Gastrocnemius medialis (tissue), 4 donors: Measurements from ENCODE around the gene ARMCX1. TPM values are rescaled to one million over a fixed set of nuclear protein-coding genes. Genes with fewer than 3 reads are reported as not detected.
"Not testable (repeated sequence)": the region's sequence is repeated elsewhere in the genome, so short reads cannot be mapped to it uniquely, and the experiment has no call there.

Source experiments
- ATAC-seq, 2 donors: fragments of 150-250 bp; one replicate each; pipeline ENCODE4 v1.9.1; 2016
- DNase-seq, 2 donors: peaks; one replicate each; pipeline ENCODE4 v3.0.0-alpha.2; 2019
- H3K27ac ChIP-seq, 4 donors: fragments of 200-600 bp; sonication (generic); 1 replicate in 1 of 4; 2 replicates in 3 of 4; pipeline ENCODE4 v1.5.1; 2016 to 2018; ENCODE audit warnings: mild to moderate bottlenecking in 2 of 4, moderate library complexity in 1 of 4
- H3K27me3 ChIP-seq, 3 donors: fragments of 200-600 bp; sonication (generic) in 2 of 3; 1 replicate in 1 of 3; 2 replicates in 2 of 3; pipeline versions ENCODE4 v1.5.1 to v1.6.0; 2016 to 2019; ENCODE audit warnings: mild to moderate bottlenecking in 1 of 3, moderate library complexity in 1 of 3
- H3K36me3 ChIP-seq, 2 donors: fragments of 200-600 bp; sonication (generic) in 1 of 2; one replicate each; pipeline ENCODE4 v1.5.1; 2017 to 2018
- H3K4me1 ChIP-seq, 2 donors: fragments of 200-600 bp; sonication (generic) in 1 of 2; one replicate each; pipeline ENCODE4 v1.5.1; 2016 to 2017; ENCODE audit warnings: mild to moderate bottlenecking in 2 of 2
- H3K4me3 ChIP-seq, 4 donors: fragments of 200-600 bp; sonication (generic) in 3 of 4; 1 replicate in 1 of 4; 2 replicates in 3 of 4; pipeline ENCODE4 v1.5.1; 2016 to 2019; ENCODE audit warnings: mild to moderate bottlenecking in 2 of 4
- H3K9me3 ChIP-seq, 3 donors: fragments of 200-600 bp; sonication (generic) in 2 of 3; 1 replicate in 1 of 3; 2 replicates in 2 of 3; pipeline ENCODE4 v1.5.1; 2016 to 2019
- POLR2A ChIP-seq, 2 donors: fragments of 450-650 bp; IDR thresholded peaks; one replicate each; pipeline ENCODE4 v1.6.1; 2017; ENCODE audit warnings: antibody characterized with exemption in 2 of 2, mild to moderate bottlenecking in 2 of 2, moderate library complexity in 2 of 2
- in situ Hi-C, 4 donors: fragments of 200-750 bp; cut with MboI; loops; one replicate each; pipeline versions ENCODE4 v1.15.0 to v1.8.0; 2017; ENCODE audit warnings: low sequenced_read_pairs in 4 of 4
- intact Hi-C: fragments of 100-400 bp; cut with DNase I; formaldehyde crosslinking; loops from one replicate; pipeline ENCODE4 v1.15.1; 2023; ENCODE audit warnings: low total_unique reads
- total RNA-seq, 4 donors: library from RNA; depleted of rRNA; stranded (reverse); fragments of >200 nt; gene quantifications; one replicate each; pipeline versions ENCODE4 v1.1.0 to v1.2.3, GENCODE V29; 2016
- TF ChIP-seq, protein P1 (sequence below), 5 experiments: fragments of 450-650 bp in 3 of 5; fragments of 200-600 bp in 2 of 5; sonication (generic) in 2 of 5; IDR thresholded peaks in 4 of 5; conservative IDR thresholded peaks in 1 of 5; 1 replicate in 4 of 5; 2 replicates in 1 of 5; pipeline ENCODE4 v1.5.1; 2016 to 2019; ENCODE audit warnings: antibody characterized with exemption in 5 of 5, mild to moderate bottlenecking in 3 of 5, moderate library complexity in 3 of 5

ARMCX1 gene
- total RNA-seq = 10 to 100 TPM in 3 of 4 donors, 1 to 10 TPM in 1; 8.3 to 16.6 (median 12.8) TPM

DNA sequence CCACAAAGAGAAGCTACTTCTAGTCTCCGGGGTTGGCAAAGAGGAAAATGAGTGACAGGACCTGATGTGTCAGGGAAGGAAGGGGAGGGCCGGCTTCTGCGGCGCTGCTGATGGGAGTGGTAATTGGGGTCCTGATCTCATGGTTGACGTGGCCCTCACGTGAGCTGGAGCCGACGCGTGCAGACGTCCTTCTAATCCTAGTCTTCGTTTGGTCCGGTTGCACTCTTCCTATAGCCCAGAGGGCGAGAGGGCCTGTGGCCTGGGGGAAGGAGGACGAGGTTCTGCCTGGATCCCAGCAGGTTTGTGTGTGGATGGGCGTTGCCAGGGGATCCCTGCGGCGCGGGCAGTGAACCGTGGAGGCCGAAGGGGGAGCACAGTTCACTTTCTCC lies at the start of gene ARMCX1:
Gene ARMCX1, plus strand, starts transcription at position 186 of the 389 bp plus-strand sequence. CDS start 2,384 bp downstream, outside the sequence.
- peak; percentile 43 to 68 for DNase-seq
- peak; percentile 91 to 93 for ATAC-seq
- Histone ChIP-seq H3K4me1 (no peaks in the 10 kb centered on the region), H3K27ac (peak within 1 kb of the TSS; percentile 77 to 87 (median 86)), H3K36me3 (peaks cover 0 to 5% of the 10 kb centered on the region in 2 donors), H3K4me3 (peak within 1 kb of the TSS; percentile 59 to 79 (median 64)), H3K9me3 (no peaks in the 10 kb centered on the region), H3K27me3 (no peaks in the 10 kb centered on the region)
- in situ Hi-C loops = no loop called here
- intact Hi-C loops = loop anchor here (2.0 to 5.0 kb wide), 2 partner anchors 63 to 136 kb away; partner anchors contain the start of gene ARMCX4
- TF ChIP-seq, protein P1, sequence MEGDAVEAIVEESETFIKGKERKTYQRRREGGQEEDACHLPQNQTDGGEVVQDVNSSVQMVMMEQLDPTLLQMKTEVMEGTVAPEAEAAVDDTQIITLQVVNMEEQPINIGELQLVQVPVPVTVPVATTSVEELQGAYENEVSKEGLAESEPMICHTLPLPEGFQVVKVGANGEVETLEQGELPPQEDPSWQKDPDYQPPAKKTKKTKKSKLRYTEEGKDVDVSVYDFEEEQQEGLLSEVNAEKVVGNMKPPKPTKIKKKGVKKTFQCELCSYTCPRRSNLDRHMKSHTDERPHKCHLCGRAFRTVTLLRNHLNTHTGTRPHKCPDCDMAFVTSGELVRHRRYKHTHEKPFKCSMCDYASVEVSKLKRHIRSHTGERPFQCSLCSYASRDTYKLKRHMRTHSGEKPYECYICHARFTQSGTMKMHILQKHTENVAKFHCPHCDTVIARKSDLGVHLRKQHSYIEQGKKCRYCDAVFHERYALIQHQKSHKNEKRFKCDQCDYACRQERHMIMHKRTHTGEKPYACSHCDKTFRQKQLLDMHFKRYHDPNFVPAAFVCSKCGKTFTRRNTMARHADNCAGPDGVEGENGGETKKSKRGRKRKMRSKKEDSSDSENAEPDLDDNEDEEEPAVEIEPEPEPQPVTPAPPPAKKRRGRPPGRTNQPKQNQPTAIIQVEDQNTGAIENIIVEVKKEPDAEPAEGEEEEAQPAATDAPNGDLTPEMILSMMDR (IDR thresholded peaks at IDR 0.05 in 4 of 5, conservative IDR thresholded peaks at IDR 0.05 in 1 of 5) = no peak
- TF ChIP-seq POLR2A (IDR thresholded peaks at IDR 0.05) = peak; percentile 60 to 75

GRCh38 chrX:101502929-101503328 lies 47.4 kb upstream of the ARMCX1 start:
- intact Hi-C loops, H3K36me3 ChIP-seq, H3K27ac ChIP-seq, ATAC-seq, in situ Hi-C loops, H3K4me1 ChIP-seq, H3K4me3 ChIP-seq, H3K9me3 ChIP-seq, DNase-seq, H3K27me3 ChIP-seq: not testable (repeated sequence)

DNA sequence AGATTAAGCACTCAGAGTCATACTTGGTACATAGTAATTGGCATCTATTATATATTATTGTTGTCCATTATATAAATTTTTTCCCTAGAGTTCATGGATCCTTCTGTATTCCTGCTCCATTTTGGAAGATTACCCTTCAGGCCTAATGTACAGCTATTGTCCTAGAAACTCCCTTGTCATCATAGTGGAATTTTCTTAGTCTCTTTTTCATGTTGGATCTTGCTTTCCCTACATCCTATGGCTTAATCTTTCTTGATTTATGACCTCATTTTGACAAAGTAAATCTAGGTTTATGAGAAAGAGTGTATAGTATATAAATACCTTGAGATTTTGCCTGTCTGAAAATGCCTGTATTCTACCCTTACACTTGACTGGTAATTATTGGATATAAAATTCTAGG lies 43.0 kb upstream of the ARMCX1 start:
- intact Hi-C loops = no loop called here
- in situ Hi-C loops = no loop called here
- Histone ChIP-seq H3K36me3 (peaks cover 0 to 4% of the 10 kb centered on the region in 2 donors), H3K27ac (no peak overlapping the region), H3K4me1 (no peaks in the 10 kb centered on the region), H3K27me3 (no peaks in the 10 kb centered on the region), H3K9me3 (no peaks in the 10 kb centered on the region), H3K4me3 (no peak overlapping the region)
- no peak for DNase-seq
- no peak for TF ChIP-seq POLR2A (IDR thresholded peaks at IDR 0.05)
- TF ChIP-seq, protein P1 (IDR thresholded peaks at IDR 0.05 in 4 of 5, conservative IDR thresholded peaks at IDR 0.05 in 1 of 5) = no peak
- no peak for ATAC-seq

GRCh38 chrX:101507986-101508385 lies 42.4 kb upstream of the ARMCX1 start:
- H3K27ac ChIP-seq = no peak overlapping the region
- ATAC-seq = no peak
- TF ChIP-seq, protein P1 (IDR thresholded peaks at IDR 0.05 in 4 of 5, conservative IDR thresholded peaks at IDR 0.05 in 1 of 5) = no peak
- TF ChIP-seq POLR2A (IDR thresholded peaks at IDR 0.05) = no peak
- no peak overlapping the region for H3K4me3 ChIP-seq
- H3K4me1 ChIP-seq = no peaks in the 10 kb centered on the region
- peaks cover 0 to 4% of the 10 kb centered on the region in 2 donors for H3K36me3 ChIP-seq
- no peak for DNase-seq
- intact Hi-C loops (no loop called here), in situ Hi-C loops (no loop called here)
- H3K27me3 ChIP-seq = no peaks in the 10 kb centered on the region
- no peaks in the 10 kb centered on the region for H3K9me3 ChIP-seq

DNA sequence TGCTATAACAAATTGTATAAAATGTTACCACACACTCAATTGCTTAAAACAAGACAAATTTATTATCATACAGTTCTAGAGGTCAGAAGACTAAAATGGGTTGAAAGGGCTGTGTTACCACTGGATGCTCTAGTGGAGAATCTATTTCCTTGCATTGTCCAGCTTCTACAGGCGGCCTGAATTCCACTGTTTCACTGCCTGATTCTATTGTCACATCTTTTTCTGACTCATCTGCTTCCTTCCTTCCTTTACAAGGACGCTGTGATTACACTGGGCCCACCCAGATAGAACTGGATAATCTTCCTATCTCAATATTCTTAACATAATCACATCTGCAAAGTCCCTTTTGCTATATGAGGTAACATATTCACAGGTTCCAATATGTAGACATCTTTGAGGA lies 19.4 kb upstream of the ARMCX1 start:
- ATAC-seq (no peak), DNase-seq (no peak)
- in situ Hi-C loops (no loop called here), intact Hi-C loops (no loop called here)
- Histone ChIP-seq H3K27ac (no peak overlapping the region), H3K36me3 (no peaks in the 10 kb centered on the region), H3K4me1 (no peaks in the 10 kb centered on the region), H3K4me3 (no peak overlapping the region), H3K9me3 (no peaks in the 10 kb centered on the region), H3K27me3 (no peaks in the 10 kb centered on the region)
- TF ChIP-seq, protein P1 (IDR thresholded peaks at IDR 0.05 in 4 of 5, conservative IDR thresholded peaks at IDR 0.05 in 1 of 5) = no peak
- TF ChIP-seq POLR2A (IDR thresholded peaks at IDR 0.05) = no peak
